Measurements from ENCODE around the gene CDK14. TPM values are rescaled to one million over a fixed set of nuclear protein-coding genes. Genes with fewer than 3 reads are reported as not detected.

Gene CDK14
- total and polyA plus RNA-seq, 2 donors: 8.8 to 78.5 TPM

DNA sequence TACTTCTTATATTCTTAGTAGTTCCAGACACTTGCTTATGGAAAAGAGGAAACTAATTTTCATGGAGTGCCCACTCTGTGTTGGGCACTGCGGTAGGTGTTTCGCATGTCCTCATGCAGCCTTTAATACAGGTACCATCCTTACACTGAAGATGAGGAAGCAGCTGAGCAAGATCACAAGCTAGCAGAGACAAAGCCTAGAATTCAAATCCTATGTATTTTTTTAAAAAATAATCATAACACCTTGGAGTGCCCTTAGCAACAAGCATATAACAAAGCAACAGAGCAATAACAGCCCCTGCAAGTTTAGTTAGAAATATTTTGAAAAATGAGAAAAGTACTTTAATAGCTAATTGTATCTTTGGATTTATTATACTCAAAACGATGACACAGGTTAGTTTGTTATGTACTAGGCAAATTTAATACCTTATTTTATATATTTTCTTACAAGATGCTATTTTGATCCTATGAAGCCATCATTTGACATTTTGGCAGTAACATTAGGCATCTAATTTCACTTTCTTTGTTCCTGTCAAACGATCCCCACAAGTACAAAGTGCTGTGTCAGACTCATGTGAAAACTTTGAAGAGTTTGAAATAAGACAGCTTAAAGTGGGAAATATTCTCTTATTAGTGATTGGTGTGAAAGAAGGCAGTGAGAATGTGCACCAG is 245.8 kb downstream of the CDK14 start:
- WGBS: 82% methylated on average over 4 of the region's 4 CpGs
- no peak for DNase-seq (ENCODE audit: extremely low spot score)
- H3K36me3 ChIP-seq (ENCODE audit: insufficient read depth): no peaks in the 10 kb centered on the region
- no peak overlapping the region for H3K4me3 ChIP-seq (ENCODE audit: low read depth, low read length)
- no peak overlapping the region for H3K27ac ChIP-seq (ENCODE audit: low read depth)
- H3K4me1 ChIP-seq (ENCODE audit: insufficient read depth): no peaks in the 10 kb centered on the region

- no peak for DNase-seq (ENCODE audit: extremely low spot score)
- 92% methylated on average over 4 of the region's 4 CpGs for WGBS
- no peak overlapping the region for H3K4me3 ChIP-seq (ENCODE audit: low read depth, low read length)
- H3K36me3 ChIP-seq (ENCODE audit: insufficient read depth): no peaks in the 10 kb centered on the region
- H3K4me1 ChIP-seq (ENCODE audit: insufficient read depth): no peaks in the 10 kb centered on the region
- no peak overlapping the region for H3K27ac ChIP-seq (ENCODE audit: low read depth)
Observed at GRCh38 chr7:90842430-90842788, 246.3 kb downstream of the CDK14 start.

DNA sequence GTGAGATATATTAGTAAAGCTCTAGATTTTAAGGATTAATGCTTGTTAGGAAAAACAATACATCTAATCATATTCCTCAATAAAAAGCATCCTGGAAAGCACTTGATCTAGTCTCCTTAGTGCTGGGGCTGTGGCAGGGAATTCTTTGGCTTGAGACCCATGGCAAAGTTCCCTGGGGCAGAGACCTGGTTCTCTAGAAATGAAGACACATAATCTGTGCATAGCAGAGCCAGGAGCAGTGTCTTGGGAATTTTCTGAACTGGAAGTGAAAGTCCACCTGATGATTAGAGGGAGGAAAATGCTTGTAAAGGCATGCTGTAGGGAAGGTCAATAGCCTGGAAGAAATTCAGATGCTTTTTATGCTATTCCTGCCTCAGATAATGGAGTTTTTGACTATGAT is 247.4 kb downstream of the CDK14 start:
- Histone ChIP-seq H3K36me3 (ENCODE audit: insufficient read depth) (no peaks in the 10 kb centered on the region), H3K27ac (ENCODE audit: low read depth) (no peak overlapping the region), H3K4me1 (ENCODE audit: insufficient read depth) (no peaks in the 10 kb centered on the region), H3K4me3 (ENCODE audit: low read depth, low read length) (no peak overlapping the region)
- no peak for DNase-seq (ENCODE audit: extremely low spot score)

GRCh38 chr7:90844421-90844820 is 248.3 kb downstream of the CDK14 start:
- WGBS: 79% methylated on average over 1 of the region's 1 CpG
- no peak for DNase-seq (ENCODE audit: extremely low spot score)
- Histone ChIP-seq H3K4me1 (ENCODE audit: insufficient read depth) (no peaks in the 10 kb centered on the region), H3K4me3 (ENCODE audit: low read depth, low read length) (no peak overlapping the region), H3K36me3 (ENCODE audit: insufficient read depth) (no peaks in the 10 kb centered on the region), H3K27ac (ENCODE audit: low read depth) (no peak overlapping the region)

DNA sequence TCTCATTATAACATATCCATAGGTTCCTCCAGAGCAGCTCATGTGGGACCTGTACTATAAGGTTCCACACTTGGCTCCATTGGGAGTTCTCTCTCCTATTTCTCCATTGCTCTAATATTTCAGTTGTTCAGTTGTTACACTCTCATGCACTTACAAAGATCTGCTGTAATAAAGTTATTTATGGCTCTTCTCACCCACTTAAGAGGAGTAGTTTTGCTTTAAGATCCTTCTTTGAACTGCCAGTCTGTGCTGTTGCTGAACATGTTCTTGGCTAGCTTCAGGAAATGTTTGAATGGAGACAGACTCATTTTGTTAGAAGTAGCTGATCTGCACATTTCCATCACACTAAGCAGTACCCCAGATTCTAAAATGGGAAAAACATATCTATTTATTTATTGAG is 250.1 kb downstream of the CDK14 start:
- H3K4me1 ChIP-seq (ENCODE audit: insufficient read depth): no peaks in the 10 kb centered on the region
- DNase-seq (ENCODE audit: extremely low spot score): no peak
- H3K4me3 ChIP-seq (ENCODE audit: low read depth, low read length): no peak overlapping the region
- H3K36me3 ChIP-seq (ENCODE audit: insufficient read depth): no peaks in the 10 kb centered on the region
- no peak overlapping the region for H3K27ac ChIP-seq (ENCODE audit: low read depth)

GRCh38 chr7:90850066-90850465 is 253.9 kb downstream of the CDK14 start:
- Histone ChIP-seq H3K27ac (ENCODE audit: low read depth) (no peak overlapping the region), H3K4me3 (ENCODE audit: low read depth, low read length) (no peak overlapping the region), H3K36me3 (ENCODE audit: insufficient read depth) (no peaks in the 10 kb centered on the region), H3K4me1 (ENCODE audit: insufficient read depth) (no peaks in the 10 kb centered on the region)
- DNase-seq (ENCODE audit: extremely low spot score): no peak
- 97% methylated on average over 1 of the region's 1 CpG for WGBS

- WGBS: 86% methylated on average over 2 of the region's 2 CpGs
- Histone ChIP-seq H3K36me3 (ENCODE audit: insufficient read depth) (no peaks in the 10 kb centered on the region), H3K4me3 (ENCODE audit: low read depth, low read length) (no peak overlapping the region), H3K4me1 (ENCODE audit: insufficient read depth) (no peaks in the 10 kb centered on the region), H3K27ac (ENCODE audit: low read depth) (no peak overlapping the region)
- DNase-seq (ENCODE audit: extremely low spot score): no peak
Observed at GRCh38 chr7:90850471-90850870, 254.3 kb downstream of the CDK14 start.

- WGBS: 96% methylated on average over 2 of the region's 2 CpGs
- Histone ChIP-seq H3K27ac (ENCODE audit: low read depth) (no peak overlapping the region), H3K36me3 (ENCODE audit: insufficient read depth) (no peaks in the 10 kb centered on the region), H3K4me3 (ENCODE audit: low read depth, low read length) (no peak overlapping the region), H3K4me1 (ENCODE audit: insufficient read depth) (no peaks in the 10 kb centered on the region)
- no peak for DNase-seq (ENCODE audit: extremely low spot score)
Observed at GRCh38 chr7:90853205-90853604, 257.1 kb downstream of the CDK14 start.

- WGBS: 81% methylated on average over 6 of the region's 6 CpGs
- Histone ChIP-seq H3K4me3 (ENCODE audit: low read depth, low read length) (no peak overlapping the region), H3K27ac (ENCODE audit: low read depth) (no peak overlapping the region), H3K36me3 (ENCODE audit: insufficient read depth) (no peaks in the 10 kb centered on the region), H3K4me1 (ENCODE audit: insufficient read depth) (no peaks in the 10 kb centered on the region)
- DNase-seq (ENCODE audit: extremely low spot score): no peak
Observed at GRCh38 chr7:90856351-90857070, 260.4 kb downstream of the CDK14 start.

DNA sequence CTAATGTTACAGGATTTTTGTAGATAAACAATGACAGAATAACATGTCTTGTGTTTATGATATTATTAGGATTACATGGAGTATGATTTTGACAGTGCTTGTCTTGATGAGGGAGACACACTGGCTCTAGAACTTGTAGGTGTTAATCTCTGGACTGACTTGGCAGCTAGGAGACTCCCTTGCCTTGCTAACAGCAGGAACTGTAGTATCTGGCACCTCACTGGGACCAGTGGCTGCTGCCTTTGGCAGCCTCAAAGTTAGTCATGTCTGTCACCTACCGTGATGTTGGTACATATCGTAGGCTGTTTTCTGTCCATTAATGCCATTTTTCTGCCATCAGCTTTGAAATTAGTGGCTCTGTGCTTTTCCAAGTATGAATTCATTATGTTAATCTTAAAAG is 261.5 kb downstream of the CDK14 start:
- no peak for DNase-seq (ENCODE audit: extremely low spot score)
- H3K4me3 ChIP-seq (ENCODE audit: low read depth, low read length): no peak overlapping the region
- no peak overlapping the region for H3K27ac ChIP-seq (ENCODE audit: low read depth)
- H3K36me3 ChIP-seq (ENCODE audit: insufficient read depth): no peaks in the 10 kb centered on the region
- no peaks in the 10 kb centered on the region for H3K4me1 ChIP-seq (ENCODE audit: insufficient read depth)
- WGBS: 94% methylated on average over 2 of the region's 2 CpGs

DNA sequence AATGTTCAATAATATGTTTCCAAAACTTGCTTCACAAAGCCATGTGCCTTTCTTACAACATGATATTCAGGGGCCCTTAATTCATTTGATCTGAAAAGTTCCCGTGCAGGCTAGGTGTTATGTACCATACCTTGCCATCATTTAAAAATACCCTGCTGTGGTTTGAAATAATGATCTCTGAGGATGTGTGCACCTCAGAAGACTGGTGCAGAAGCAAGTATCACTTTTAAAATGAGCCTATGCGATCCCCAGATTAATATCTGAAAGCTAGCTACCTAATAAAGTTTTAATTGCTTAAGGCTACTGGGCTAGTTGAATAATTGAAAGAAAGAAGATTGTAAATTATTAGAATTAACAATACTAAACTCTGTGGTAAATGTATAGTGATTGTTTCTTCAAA is 262.4 kb downstream of the CDK14 start:
- Histone ChIP-seq H3K36me3 (ENCODE audit: insufficient read depth) (no peaks in the 10 kb centered on the region), H3K4me3 (ENCODE audit: low read depth, low read length) (no peak overlapping the region), H3K27ac (ENCODE audit: low read depth) (no peak overlapping the region), H3K4me1 (ENCODE audit: insufficient read depth) (no peaks in the 10 kb centered on the region)
- WGBS: 95% methylated on average over 2 of the region's 2 CpGs
- no peak for DNase-seq (ENCODE audit: extremely low spot score)

DNA sequence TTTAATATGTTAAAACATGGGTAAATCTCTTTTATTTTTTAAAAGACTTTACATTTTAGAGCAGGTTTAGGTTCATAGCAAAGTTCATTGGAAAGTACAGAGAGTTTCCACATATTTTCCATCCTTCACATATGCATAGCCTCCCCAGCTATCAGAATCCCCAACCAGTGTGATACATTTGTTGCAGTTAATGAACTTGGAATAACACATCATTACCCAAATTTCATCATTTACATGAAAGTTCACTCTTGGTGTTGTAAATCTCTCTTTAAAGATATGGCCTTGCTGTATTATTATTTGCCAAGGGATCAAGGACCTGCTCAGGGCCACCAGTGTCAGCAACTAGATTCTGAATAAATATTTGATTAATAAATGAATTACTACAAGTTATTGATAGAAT is 263.4 kb downstream of the CDK14 start:
- no peaks in the 10 kb centered on the region for H3K4me1 ChIP-seq (ENCODE audit: insufficient read depth)
- DNase-seq (ENCODE audit: extremely low spot score): no peak
- no peaks in the 10 kb centered on the region for H3K36me3 ChIP-seq (ENCODE audit: insufficient read depth)
- H3K4me3 ChIP-seq (ENCODE audit: low read depth, low read length): no peak overlapping the region
- H3K27ac ChIP-seq (ENCODE audit: low read depth): no peak overlapping the region

DNA sequence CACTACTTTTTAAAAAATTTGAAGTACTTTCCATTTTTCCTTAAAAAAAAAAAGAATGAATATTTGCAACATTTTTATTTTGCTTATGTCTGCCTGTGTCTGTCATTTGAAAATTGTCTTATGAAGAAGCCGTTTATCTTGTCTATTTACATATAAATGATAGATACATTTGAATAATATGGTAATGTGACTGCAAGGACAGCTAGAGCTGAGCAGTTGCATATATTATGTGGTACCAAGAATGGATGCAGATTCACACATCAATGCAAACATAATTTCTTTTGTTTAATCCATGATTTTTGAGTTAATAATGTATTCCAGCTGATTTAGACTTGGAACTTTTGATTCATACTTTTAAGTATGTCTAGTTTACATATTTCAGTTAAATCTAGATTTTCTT is 268.0 kb downstream of the CDK14 start:
- WGBS: 86% methylated on average over 1 of the region's 1 CpG
- Histone ChIP-seq H3K4me1 (ENCODE audit: insufficient read depth) (no peaks in the 10 kb centered on the region), H3K36me3 (ENCODE audit: insufficient read depth) (no peaks in the 10 kb centered on the region), H3K27ac (ENCODE audit: low read depth) (no peak overlapping the region), H3K4me3 (ENCODE audit: low read depth, low read length) (no peak overlapping the region)
- DNase-seq (ENCODE audit: extremely low spot score): no peak

GRCh38 chr7:90869335-90869734 is 273.2 kb downstream of the CDK14 start:
- DNase-seq (ENCODE audit: extremely low spot score): no peak
- H3K27ac ChIP-seq (ENCODE audit: low read depth): no peak overlapping the region
- no peaks in the 10 kb centered on the region for H3K4me1 ChIP-seq (ENCODE audit: insufficient read depth)
- 95% methylated on average over 1 of the region's 1 CpG for WGBS
- no peak overlapping the region for H3K4me3 ChIP-seq (ENCODE audit: low read depth, low read length)
- H3K36me3 ChIP-seq (ENCODE audit: insufficient read depth): no peaks in the 10 kb centered on the region

DNA sequence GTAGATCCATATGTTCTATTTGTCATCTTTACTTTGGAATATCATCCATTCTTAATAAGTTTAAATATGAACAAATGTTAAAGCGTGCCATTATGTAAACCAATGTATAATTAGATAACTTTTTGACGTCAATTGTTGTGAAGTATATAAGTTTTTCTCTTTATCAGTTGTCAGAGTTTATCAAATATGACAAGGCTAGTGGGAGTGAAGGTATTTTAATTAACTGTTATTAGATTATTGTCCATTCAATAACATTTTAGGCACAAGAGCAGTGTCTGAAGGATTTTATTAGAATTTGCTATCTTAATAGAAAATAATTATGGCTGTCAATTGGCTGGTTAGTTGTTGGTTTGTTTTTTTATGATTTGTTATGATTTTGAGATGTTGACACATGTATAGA is 280.6 kb downstream of the CDK14 start:
- Histone ChIP-seq H3K4me1 (ENCODE audit: insufficient read depth) (no peaks in the 10 kb centered on the region), H3K4me3 (ENCODE audit: low read depth, low read length) (no peak overlapping the region), H3K36me3 (ENCODE audit: insufficient read depth) (no peaks in the 10 kb centered on the region), H3K27ac (ENCODE audit: low read depth) (no peak overlapping the region)
- DNase-seq (ENCODE audit: extremely low spot score): no peak
- WGBS: 96% methylated on average over 2 of the region's 2 CpGs
